ENCODE measurements around the gene ADGRG2.

DNA sequence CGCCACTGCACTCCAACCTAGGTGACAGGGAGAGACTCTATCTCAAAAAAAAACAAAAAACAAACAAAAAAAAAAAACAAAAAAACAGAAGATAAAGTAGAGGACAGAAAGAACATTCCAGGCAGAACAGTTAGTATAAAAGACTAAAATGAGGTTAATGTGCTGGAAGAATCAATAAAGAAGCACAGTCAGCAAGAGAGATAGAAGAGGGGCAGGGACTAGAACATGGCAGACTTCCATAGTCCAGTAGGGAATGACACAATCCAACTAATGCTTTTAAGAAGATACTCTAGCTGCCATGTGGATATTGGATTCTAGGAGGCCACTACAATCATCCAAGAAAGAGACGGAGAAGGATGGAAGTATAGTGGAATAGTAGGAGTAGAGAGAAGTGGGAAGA, 11.6 kb downstream of the ADGRG2 start:
- TF ChIP-seq, protein P1, sequence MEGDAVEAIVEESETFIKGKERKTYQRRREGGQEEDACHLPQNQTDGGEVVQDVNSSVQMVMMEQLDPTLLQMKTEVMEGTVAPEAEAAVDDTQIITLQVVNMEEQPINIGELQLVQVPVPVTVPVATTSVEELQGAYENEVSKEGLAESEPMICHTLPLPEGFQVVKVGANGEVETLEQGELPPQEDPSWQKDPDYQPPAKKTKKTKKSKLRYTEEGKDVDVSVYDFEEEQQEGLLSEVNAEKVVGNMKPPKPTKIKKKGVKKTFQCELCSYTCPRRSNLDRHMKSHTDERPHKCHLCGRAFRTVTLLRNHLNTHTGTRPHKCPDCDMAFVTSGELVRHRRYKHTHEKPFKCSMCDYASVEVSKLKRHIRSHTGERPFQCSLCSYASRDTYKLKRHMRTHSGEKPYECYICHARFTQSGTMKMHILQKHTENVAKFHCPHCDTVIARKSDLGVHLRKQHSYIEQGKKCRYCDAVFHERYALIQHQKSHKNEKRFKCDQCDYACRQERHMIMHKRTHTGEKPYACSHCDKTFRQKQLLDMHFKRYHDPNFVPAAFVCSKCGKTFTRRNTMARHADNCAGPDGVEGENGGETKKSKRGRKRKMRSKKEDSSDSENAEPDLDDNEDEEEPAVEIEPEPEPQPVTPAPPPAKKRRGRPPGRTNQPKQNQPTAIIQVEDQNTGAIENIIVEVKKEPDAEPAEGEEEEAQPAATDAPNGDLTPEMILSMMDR (conservative IDR thresholded peaks at IDR 0.05; ENCODE audit: low read length): no peak
- TF ChIP-seq EZH2phosphoT487 (IDR thresholded peaks at IDR 0.05; ENCODE audit: borderline replicate concordance, low read depth, low read length): no peak

All from OCI-LY7 (cell line).